Gastroesophageal sphincter (tissue), 4 donors: Measurements from ENCODE around the gene SPON1. TPM values are rescaled to one million over a fixed set of nuclear protein-coding genes. Genes with fewer than 3 reads are reported as not detected.
"Not testable (repeated sequence)": the region's sequence is repeated elsewhere in the genome, so short reads cannot be mapped to it uniquely, and the experiment has no call there.

ENCODE experiments used
- ATAC-seq: fragments of 150-250 bp; one replicate; pipeline ENCODE4 v1.9.1; 2016; ENCODE audit warnings: mild to moderate bottlenecking, moderate library complexity
- H3K27ac ChIP-seq, 4 donors: fragments of 200-600 bp; sonication (generic) in 3 of 4; 1 replicate in 3 of 4; 2 replicates in 1 of 4; pipeline ENCODE4 v1.5.1; 2016 to 2019
- H3K27me3 ChIP-seq: fragments of 200-600 bp; sonication (generic); one replicate; pipeline ENCODE4 v1.5.1; 2019
- H3K36me3 ChIP-seq, 2 donors: fragments of 200-600 bp; sonication (generic); one replicate each; pipeline ENCODE4 v1.5.1; 2019; ENCODE audit warnings: control low read depth in 1 of 2
- H3K4me1 ChIP-seq, 3 donors: fragments of 200-600 bp; sonication (generic); 1 replicate in 2 of 3; 2 replicates in 1 of 3; pipeline ENCODE4 v1.5.1; 2016 to 2019; ENCODE audit warnings: control low read depth in 2 of 3
- H3K4me3 ChIP-seq, 2 donors: fragments of 200-600 bp; sonication (generic); one replicate each; pipeline ENCODE4 v1.5.1; 2019; ENCODE audit warnings: mild to moderate bottlenecking in 1 of 2, moderate library complexity in 1 of 2
- H3K9me3 ChIP-seq, 3 donors: fragments of 200-600 bp; sonication (generic); one replicate each; pipeline ENCODE4 v1.5.1; 2017 to 2019; ENCODE audit warnings: control low read depth in 2 of 3
- CTCF ChIP-seq, 4 experiments: fragments of 200-600 bp in 2 of 4; fragments of 450-650 bp in 2 of 4; sonication (generic) in 1 of 4; IDR thresholded peaks; one replicate each; pipeline ENCODE4 v1.5.1; 2017 to 2019; ENCODE audit warnings: antibody characterized with exemption in 4 of 4, mild to moderate bottlenecking in 2 of 4, moderate library complexity in 2 of 4
- EP300 ChIP-seq: sonication (generic); formaldehyde crosslinking; IDR thresholded peaks from one replicate; pipeline ENCODE4 v1.6.1; 2017; ENCODE audit warnings: antibody characterized with exemption, mild to moderate bottlenecking
- POLR2A ChIP-seq, 2 donors: fragments of 450-650 bp; IDR thresholded peaks; one replicate each; pipeline ENCODE4 v1.6.1; 2017; ENCODE audit warnings: antibody characterized with exemption in 2 of 2, mild to moderate bottlenecking in 2 of 2, moderate library complexity in 1 of 2
- POLR2AphosphoS5 ChIP-seq: sonication (generic); formaldehyde crosslinking; IDR thresholded peaks from one replicate; pipeline ENCODE4 v1.6.1; 2017; ENCODE audit warnings: antibody characterized with exemption
- WGBS, 2 donors: methylation state at CpG; one replicate each; pipeline ENCODE4 v1.1.5; 2018; ENCODE audit warnings: low coverage in 1 of 2; 5-methylcytosine and 5-hydroxymethylcytosine counted together
- total RNA-seq, 4 donors: library from RNA; depleted of rRNA; stranded (reverse); fragments of >200 nt; gene quantifications; one replicate each; pipeline ENCODE4 v1.1.0, GENCODE V29; 2016

The SPON1 gene
- total RNA-seq, 4 donors from 2014 or later = 11.0 to 121 (median 64.6) TPM

GRCh38 chr11:14089690-14090462, 127.4 kb downstream of the SPON1 start:
- no peak for ATAC-seq
- TF ChIP-seq POLR2AphosphoS5 (no peak), EP300 (no peak), POLR2A (IDR thresholded peaks at IDR 0.05) (no peak), CTCF (IDR thresholded peaks at IDR 0.05) (no peak)
- Histone ChIP-seq H3K9me3 (no peaks in the 10 kb centered on the region), H3K27ac (no peak overlapping the region), H3K27me3 (no peaks in the 10 kb centered on the region), H3K36me3 (no peaks in the 10 kb centered on the region), H3K4me1 (peaks cover 0 to 12% (median 0%) of the 10 kb centered on the region in 3 donors), H3K4me3 (no peak overlapping the region)
- 66% methylated on average over 8 of the region's 17 CpGs; no CpG with 5 or more reads in 1 of the 2 donors for WGBS, 2 donors

- 80 to 100% methylated on average over 2 of the region's 9 CpGs for WGBS, 2 donors
- not testable (repeated sequence) for H3K27me3 ChIP-seq
Measured at GRCh38 chr11:14090631-14091030, 128.1 kb downstream of the SPON1 start.

DNA sequence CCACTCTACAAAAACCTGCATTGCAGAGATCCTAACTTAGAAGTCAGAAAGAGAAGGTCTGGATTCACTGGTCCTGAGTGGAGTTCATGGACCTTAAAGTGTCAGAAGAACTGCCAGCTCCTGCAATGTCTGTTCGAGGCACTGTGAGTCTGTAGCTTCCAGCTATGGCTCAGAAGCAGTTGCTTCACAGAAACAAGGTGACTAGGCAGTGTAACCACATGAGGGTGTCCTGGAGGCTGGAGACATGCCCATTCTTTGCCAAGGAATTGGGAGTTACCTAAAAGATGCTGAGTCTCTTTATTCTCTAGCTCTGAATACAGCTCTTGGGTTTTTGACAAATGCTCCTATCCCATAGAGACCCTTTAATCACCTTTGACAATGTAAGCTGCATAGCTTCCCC, 130.5 kb downstream of the SPON1 start:
- Histone ChIP-seq H3K4me1 (peaks cover 0 to 12% (median 0%) of the 10 kb centered on the region in 3 donors), H3K27ac (no peak overlapping the region), H3K9me3 (no peaks in the 10 kb centered on the region), H3K36me3 (no peaks in the 10 kb centered on the region), H3K4me3 (no peak overlapping the region), H3K27me3 (no peaks in the 10 kb centered on the region)
- TF ChIP-seq POLR2A (IDR thresholded peaks at IDR 0.05) (no peak), CTCF (IDR thresholded peaks at IDR 0.05) (no peak), POLR2AphosphoS5 (no peak), EP300 (no peak)
- no peak for ATAC-seq
- WGBS, 2 donors = no CpG with 5 or more reads among the region's 1 CpG

More at GRCh38 chr11:14090631-14091030, 128.1 kb downstream of the SPON1 start:
- not testable (repeated sequence) for H3K27ac ChIP-seq, ATAC-seq, H3K4me3 ChIP-seq, H3K36me3 ChIP-seq, H3K9me3 ChIP-seq
- H3K4me1 ChIP-seq = peaks cover 0 to 12% (median 0%) of the 10 kb centered on the region in 3 donors

GRCh38 chr11:14094481-14095037, 132.0 kb downstream of the SPON1 start:
- no peak overlapping the region for H3K27ac ChIP-seq
- no peaks in the 10 kb centered on the region for H3K9me3 ChIP-seq
- no peaks in the 10 kb centered on the region for H3K36me3 ChIP-seq
- no peak for TF ChIP-seq POLR2A (IDR thresholded peaks at IDR 0.05)
- TF ChIP-seq POLR2AphosphoS5 = no peak
- TF ChIP-seq CTCF (IDR thresholded peaks at IDR 0.05) = no peak
- no peak for TF ChIP-seq EP300
- H3K4me3 ChIP-seq = no peak overlapping the region
- 72 to 94% methylated on average over 3 of the region's 3 CpGs for WGBS, 2 donors
- H3K27me3 ChIP-seq = no peaks in the 10 kb centered on the region
- no peak for ATAC-seq
- peaks cover 0 to 12% (median 0%) of the 10 kb centered on the region in 3 donors for H3K4me1 ChIP-seq

DNA sequence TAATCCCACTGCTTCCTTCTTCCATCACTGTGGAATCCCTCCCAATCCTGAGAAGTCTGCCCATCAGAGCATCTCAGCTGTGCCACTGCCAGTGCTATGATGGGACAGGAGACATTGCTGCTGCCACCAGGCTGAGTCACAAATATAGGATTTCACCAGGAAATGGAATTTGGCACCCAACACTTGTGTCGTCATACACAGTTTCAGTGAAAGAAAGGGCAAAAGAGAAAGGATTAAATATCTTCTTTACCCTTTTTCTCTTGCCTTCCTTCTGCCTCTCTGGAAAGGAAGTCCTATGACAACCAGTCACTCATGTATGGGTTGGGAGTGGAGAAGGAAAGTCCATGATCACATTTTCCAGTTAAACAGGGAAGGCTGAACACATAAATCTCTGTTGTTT, 133.4 kb downstream of the SPON1 start:
- Histone ChIP-seq H3K9me3 (no peaks in the 10 kb centered on the region), H3K4me1 (peaks cover 0 to 8% (median 0%) of the 10 kb centered on the region in 3 donors), H3K27me3 (no peaks in the 10 kb centered on the region), H3K27ac (no peak overlapping the region), H3K4me3 (no peak overlapping the region), H3K36me3 (no peaks in the 10 kb centered on the region)
- WGBS, 2 donors = 60 to 71% methylated on average over 1 of the region's 1 CpG
- no peak for TF ChIP-seq POLR2A (IDR thresholded peaks at IDR 0.05)
- TF ChIP-seq POLR2AphosphoS5 = no peak
- TF ChIP-seq EP300 = no peak
- no peak for ATAC-seq

- no peaks in the 10 kb centered on the region for H3K9me3 ChIP-seq
- no peak overlapping the region for H3K4me3 ChIP-seq
- H3K4me1 ChIP-seq = peaks cover 0 to 8% (median 0%) of the 10 kb centered on the region in 3 donors
- no peak for TF ChIP-seq CTCF (IDR thresholded peaks at IDR 0.05)
- no peak for TF ChIP-seq POLR2AphosphoS5
- no peak for TF ChIP-seq POLR2A (IDR thresholded peaks at IDR 0.05)
- TF ChIP-seq EP300 = no peak
- H3K27ac ChIP-seq = no peak overlapping the region
- no peaks in the 10 kb centered on the region for H3K36me3 ChIP-seq
- no peak for ATAC-seq
- no peaks in the 10 kb centered on the region for H3K27me3 ChIP-seq
Measured at GRCh38 chr11:14096606-14097005, 134.1 kb downstream of the SPON1 start.
